NCI-H2081 treated with DMSO at 0.1 percent for 48 hours (cell line): ENCODE results near the gene CDH13.

Experiments used
- DNase-seq: peaks from one replicate; lab custom pipeline; 2025; lab: John Stamatoyannopoulos, UW

The CDH13 gene

DNA sequence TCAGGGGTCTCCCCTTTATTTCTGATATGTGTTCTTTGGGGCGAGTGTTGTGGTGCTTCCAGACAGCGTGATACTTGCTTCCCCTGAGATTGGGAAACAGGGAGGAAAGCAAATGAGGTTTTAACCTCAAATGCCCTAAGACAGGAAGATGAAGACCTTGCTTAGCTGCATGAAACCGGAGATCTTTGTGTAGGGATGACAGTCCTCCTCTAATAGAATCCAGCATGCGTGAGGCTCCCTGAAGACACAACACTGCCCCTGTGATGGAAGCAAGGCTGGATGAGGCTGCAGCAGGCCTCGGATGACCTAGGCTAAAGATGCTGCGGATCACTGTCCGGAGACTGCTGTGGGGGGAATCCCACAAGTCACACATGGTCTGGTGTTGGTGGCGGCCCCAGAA is 491.0 kb downstream of the CDH13 start:
- no peak for DNase-seq

DNA sequence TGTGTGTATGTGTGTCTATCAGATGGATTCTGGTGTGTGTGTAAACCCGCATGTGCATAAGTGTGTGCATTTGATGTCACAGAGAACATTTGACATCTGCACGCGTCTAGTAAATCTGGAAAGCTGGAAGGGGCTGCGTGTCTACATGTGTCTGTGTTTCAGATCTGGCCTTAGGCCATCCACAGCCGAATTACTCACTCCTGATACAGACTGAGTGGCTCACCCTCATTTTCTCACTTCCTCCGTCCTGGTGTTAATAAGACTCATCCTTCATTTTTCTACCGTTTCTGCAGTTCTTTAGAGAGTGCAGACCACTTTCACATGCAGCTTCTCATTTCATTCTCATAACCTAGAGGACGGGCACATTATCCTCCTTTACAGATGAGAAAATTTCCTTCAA is 491.6 kb downstream of the CDH13 start:
- no peak for DNase-seq

DNA sequence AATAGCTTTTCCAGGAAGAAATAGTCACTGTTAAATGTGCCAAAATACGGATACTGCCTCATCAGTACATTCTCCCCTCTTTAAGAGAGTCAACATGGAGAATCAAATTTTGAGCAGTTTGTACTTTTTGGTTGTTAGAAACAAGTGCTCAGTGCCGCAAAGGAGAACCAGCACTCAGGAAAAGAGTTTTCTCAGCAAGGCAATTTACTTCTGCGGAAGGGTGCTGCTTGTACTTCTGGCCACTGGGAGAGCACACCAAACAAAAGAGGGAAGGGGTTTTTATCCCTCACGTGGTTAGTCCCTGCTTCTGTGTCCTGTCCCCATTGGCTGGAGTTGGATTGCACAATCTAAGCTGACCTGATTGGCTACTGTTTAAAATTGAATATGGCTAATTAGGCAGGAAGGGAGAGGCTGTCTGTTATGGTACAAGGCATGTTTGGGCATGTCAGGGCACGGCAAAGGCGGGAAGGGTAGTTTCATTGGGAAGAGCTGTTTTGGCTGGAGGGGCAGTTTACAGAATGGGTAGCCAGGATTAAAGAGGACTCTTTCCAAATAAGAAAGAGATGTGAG is 499.3 kb downstream of the CDH13 start:
- no peak for DNase-seq

DNA sequence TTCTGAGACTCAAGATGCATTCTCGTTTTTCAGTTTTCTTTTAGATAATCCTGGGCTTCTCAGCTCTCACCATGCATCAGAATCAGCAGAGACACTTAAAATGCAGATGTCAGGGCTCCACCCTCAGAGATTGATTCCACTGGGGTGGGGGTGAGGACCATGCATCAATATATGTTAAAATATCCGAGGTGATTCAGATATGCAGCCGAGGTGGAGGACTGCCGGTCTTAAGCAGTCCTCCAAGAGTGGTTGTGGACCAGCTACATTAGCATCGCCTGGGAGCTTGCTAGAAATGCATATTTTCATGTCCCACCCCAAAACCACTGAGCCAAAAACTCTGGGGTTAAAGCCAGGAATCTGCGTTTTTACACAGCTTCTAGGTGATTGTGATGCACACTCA is 501.3 kb downstream of the CDH13 start:
- no peak for DNase-seq

DNA sequence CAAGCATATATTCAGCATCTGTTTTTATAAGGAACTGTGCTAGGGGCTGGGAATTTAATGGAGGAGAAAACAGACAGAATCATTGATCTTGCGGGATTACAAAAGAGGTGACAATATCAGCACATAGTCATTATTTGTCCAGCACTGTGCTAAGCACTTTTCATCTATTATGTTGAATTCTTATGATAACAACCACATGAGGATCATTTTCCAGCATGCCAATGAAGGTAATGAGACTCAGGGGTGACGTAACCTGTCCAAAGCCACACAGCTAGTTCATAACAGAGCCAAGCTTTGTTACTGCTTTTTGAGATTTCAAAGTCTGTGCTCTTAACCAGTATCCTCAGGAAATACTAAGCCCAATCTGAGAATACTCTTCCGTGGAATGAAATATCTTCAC is 503.3 kb downstream of the CDH13 start:
- no peak for DNase-seq

DNA sequence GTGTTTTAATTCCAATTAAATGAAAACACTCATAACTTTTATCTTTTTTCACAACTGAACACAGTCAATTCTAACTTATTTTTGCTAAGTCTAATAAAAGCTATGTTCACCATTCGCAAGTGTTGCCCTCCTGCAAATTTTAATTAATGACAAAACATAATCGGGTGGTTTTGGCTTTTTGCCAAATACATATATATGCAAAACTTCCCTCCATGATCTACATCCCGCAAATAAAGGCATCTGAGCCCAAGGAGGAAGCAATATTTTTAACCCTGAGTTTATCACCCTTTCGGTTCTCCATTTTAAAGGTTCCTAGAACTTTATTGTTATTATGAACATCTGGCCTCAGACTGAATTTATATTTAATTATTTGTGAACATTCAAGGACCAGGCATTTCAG is 507.9 kb downstream of the CDH13 start:
- DNase-seq: no peak

DNA sequence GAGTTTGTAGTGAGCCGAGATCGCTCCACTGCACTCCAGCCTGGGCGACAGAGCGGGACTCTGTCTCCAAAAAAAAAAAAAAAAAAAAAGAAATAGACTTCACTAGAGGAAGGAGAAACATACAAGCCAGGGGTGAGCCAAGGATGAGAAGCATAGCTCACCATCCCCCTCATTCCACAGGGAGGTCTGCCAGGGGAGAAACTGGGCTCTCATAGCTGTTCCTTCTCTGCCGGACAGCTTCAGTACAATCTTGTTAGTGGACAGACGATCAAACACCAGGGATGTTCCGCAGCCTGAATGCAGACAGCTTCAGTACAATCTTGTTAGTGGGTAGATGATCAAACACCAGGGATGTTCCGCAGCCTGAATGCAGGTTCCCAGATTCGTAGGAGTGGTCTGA is 509.6 kb downstream of the CDH13 start:
- no peak for DNase-seq

DNA sequence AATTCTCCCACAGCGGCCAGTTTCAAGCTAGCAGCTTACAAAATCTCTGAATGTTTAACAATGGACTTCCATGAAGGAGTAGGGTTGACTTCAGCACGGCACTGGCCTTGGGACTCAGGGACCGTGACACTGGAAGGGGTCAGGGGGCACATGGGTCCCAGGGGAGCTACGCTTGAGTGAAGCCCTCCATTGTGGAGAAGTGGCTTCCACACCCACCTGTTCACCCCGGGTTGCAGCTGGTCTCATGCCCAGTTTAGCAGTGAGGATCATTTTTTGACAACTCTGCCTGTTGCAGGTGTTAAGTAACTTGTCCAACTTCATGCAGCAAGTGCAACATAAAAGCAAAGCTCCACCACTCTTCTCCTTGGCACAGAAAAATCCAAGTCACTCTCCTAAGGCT is 510.2 kb downstream of the CDH13 start:
- no peak for DNase-seq

DNA sequence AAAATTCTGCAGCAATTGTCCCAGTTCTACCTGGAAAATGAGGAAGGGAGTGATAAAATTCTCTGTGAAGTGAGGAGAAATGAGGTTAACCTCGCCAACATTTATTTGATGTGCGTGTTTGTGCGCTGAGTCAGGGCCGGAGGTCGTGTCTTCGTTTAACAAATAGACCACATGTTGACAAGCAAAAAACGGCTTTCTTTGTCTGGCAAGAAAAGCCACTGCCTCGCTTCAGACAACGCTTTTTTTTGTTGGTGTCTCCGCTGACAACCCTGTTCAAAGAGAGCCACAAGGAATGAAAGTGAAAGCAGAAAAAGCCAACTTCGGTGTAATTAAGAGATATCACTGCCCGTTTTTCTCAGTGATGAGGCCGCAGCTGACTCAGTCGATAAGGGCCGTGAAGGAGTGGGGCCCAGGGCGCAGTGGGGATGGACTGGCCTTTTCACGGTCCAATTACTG is 510.6 kb downstream of the CDH13 start:
- DNase-seq: no peak

DNA sequence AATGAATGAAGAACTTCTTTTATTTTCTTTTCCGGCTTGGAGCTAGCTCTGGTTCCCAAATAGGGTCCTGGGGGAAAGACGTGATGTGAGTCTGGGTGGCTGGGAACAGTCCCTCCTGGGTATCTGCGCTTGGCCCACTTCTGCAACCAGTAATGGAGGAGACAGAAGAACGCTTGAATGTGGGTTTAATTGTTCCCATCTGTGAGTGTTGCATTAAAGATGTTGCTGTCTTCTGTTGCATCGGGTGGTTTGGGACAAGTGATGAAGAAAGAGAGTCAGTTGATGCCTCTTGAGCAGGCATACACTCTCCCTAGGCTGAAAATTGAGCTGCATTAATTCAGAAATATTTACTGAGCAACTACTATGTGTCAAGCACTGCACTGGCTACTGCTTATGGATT is 511.1 kb downstream of the CDH13 start:
- no peak for DNase-seq

DNA sequence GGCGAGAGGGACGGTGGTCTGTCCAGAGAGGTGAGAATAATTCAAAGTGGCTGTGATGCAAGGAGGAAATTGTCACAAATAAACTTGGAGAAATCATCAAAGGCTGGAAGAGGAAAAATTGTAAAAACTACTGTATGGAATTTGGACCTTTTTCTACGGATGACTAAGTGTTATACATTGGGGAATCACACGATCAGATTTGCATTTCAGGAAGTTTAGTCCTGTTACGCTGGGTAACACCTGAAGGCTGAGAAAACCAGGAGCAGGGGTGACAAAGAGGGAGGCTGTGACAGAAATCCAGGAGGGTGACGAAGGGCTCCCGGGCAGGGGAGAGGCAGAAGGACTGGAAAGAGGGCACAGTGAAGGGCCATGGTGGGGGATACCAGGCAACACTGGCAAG is 511.7 kb downstream of the CDH13 start:
- no peak for DNase-seq

DNA sequence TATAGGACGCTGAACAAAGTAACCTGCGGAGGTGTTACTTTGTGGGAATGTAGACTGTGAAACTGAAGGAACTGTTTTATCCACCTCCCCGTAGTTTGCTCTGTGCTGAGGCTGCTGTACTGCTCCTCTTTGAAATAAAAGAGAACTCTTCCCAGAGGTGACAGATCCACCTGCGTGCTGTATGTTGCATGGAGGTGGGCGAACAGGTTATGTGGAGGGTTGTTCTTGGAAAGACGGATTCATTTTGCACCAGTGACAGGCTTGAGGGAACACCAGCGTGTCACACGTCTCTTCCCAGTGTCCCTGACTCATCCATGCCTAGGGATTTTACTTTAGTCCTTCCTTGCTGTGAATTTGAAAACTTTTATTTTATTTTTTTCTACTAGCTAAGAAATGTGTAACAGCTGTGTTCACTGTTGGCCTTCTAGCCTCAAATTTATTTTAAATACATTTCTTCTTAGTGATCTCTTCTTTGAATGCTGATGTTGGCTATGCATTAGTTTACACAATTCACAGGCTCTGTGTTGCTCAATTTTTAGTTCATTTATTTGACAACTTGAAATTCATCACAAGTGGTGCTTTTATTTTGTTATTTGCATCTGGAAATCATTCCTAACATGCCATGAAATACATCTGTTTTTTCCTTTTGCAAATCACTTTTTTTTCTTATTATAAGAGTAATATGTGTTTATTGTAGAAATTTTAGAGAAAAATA is 512.4 kb downstream of the CDH13 start:
- DNase-seq: no peak

DNA sequence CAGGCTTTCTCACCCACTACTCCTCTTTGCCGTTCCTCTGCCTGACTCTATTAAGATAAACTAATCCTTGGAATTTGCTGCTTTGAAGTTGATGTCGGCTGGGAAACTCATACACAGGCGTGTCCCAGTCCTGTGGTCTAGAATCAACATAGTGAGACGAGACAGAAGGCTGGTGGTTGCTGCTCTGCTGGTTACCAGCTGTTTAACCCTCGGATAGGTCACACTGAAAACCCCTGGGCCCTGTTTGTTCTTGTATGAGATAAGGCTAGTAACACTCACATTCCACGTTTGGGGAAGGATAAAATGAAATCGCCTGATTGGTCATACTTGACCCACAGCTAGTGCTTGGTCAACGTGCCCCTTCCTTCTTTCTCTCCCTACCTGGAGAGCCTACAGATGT is 517.0 kb downstream of the CDH13 start:
- no peak for DNase-seq

DNA sequence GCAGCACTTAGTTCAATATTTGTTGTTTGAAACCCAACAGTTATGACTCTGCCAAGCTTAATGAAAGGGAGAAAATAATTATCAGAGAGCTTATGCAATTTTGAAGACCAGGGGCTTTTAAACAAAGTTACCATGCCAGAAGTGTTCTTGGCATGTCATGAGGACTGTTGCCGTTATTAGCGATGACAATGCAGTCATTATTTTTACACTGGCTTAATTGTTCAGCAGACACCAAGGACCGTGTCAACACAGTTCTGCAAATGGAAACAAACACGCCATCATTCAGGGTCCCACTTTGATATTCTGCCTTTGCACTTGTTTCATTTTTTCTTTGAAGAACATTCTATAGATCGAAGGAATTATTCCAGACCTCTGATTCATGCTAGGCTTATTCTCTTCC is 518.5 kb downstream of the CDH13 start:
- DNase-seq: no peak

DNA sequence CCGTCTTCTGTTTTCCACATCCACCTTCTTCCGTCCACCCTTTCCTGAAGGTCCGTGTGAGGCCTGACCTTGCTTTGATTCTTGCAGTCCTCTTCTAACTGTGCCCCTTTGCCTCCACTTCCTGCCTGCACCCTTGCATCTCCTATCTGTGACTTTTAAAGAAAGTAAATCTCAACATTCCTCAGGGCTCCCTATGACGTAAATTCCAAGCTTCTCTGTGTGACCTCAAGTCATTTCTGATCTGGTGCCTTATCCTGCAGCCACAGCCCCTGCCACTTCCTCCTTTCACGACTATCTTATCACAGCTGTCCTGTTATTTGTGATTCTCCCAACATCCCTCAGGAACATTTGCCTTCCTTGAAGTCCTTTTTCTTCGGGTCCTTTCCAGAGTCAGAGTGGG is 520.5 kb downstream of the CDH13 start:
- no peak for DNase-seq

DNA sequence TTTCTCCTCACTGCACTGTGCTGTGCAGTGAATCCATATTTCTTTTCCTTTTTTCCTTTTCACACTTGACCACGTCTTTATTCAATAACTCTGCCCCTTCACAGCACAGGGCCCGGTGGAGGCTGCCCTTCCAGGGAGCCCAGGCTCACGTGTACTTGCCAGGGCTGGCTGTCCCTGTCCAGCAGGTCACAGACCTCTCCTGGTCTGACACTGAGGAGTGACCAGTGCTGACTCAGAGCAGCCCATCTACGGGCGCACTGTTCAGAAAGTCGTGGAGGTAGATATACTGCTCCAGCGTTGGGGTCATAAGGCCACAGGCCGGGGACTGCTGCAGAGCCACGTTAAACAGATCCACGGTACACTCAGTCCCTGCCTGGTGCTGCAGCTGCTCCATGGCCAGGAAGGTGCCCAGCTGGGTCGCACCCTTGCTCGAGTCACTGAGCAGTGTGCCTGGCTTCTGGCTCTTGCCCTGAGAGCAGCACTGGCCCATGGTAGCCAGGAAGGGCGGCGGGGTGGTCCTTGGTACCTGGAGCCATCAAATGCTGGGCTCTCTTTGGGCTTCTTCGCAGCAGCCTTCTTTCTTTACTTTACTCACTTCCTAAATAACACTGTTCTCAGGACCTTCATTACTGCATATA is 531.7 kb downstream of the CDH13 start:
- DNase-seq: no peak

DNA sequence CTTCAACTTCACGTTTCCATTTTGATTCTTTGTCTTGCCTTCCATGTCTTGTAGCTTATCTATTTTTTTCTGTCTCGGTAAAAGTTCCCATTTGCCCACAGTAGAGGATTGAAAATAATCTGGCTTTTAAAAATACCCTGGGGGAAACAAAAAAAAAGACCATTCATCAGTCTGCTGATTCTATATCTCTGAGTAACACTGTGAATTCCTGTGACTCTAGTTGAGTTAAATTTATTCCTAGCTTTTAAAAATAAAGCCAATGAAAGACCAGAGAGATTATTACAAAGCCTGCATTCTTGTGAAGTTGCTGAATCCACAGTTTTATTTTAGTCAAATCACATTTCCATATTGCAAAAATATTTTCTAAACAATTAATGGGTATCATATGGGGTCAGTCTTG is 532.3 kb downstream of the CDH13 start:
- DNase-seq: no peak

DNA sequence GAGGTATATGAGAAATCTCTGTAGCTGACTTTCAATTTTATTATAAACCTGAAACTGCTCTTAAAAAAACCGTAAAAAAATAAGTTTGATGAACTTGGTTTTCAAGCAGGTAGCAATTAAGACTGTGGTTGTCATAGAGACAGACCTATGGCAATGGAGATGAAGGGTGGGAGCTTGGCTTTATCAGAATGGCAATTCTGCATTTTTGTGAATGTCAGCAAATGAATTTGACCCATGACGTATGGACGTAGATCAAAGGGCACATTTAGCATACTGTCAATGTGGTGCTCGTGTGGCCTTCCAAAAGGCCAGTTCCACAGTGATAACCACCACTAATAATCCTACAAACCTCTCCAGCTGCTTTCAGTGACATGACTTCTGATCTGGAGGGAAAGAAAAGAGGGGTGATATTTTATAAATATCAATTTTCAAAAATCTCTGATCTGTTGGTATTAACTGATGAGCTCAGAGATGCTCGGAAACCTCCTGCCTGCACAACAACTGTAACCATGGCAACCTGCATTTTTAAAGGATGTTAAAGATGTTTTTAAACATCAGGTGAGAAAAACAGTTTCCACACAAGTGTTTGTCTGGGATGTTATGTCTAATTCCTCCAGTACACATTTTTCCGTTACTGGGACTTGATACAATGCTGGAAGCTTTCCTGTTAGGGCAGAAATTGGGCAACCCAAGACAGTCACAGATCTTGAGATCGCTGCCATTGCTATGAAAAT is 533.7 kb downstream of the CDH13 start:
- DNase-seq: no peak

DNA sequence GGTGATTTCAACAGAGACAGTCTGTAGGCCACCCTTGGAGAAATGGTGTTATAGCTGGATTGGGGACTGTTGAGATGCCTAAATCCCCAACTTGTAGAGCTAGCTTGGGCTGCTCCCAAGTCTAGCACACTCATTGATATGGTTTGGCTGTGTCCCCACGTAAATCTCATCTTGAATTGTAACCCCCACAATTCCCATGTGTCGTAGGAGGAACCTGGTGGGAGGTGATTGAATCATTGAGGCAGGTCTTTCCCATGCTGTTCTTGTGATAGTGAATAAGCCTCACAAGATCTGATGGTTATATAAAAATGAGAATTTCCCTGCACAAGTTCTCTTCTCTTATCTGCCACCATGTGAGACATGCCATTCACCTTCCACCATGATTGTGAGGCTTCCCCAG is 536.0 kb downstream of the CDH13 start:
- no peak for DNase-seq

DNA sequence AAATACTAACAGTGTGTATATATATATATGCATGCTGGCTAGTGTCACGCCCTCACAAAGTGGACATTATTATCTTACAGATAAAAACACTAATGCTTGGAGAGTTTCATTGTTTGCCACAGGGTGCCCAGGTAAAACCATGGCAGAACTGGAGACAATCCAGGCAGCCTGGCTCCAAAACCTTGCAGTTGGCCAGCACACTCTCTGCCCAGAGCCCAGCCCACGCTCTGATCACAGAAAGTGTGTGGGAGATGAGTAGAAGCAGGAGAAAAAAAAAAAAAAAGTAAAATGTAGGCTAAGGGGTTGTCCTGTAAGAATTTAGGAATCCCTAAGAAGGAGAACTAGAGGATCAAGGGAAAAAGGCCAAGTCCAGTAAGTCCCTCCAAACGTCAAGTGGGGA is 538.0 kb downstream of the CDH13 start:
- DNase-seq: no peak

DNA sequence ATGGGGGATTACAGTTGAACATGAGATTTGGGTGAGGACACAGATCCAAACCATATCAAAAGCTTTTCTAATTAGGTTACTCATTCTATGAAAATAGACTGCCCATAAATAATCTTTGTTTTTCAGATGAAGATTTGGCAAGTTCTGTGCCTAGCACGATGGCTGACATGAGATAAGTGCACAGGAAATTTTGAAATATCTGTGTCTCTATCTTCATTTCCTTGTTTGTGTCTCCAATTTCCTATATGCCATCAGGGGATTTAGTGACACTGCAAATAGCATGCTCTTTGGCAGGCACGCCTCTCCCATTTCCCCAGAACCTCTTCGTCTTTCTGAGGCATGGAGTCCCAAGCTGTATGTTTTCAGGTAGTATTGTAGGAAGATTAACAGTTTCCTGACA is 544.6 kb downstream of the CDH13 start:
- DNase-seq: no peak

DNA sequence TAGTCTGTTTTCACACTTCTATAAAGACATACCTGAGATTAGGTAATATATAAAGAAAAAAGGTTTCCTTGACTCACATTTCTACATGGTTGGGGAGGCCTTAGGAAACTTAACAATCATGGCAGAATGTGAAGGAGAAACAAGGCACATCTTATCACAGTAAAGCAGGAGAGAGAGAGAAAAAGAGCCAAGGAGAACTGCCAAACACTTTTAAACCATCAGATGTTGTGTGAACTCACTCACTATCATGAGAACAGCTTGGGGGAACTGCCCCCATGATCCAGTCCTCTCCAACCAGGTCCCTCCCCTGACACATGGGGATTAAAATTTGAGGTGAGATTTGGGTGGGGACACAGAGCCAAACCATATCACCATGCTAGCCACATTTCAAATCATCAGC is 547.9 kb downstream of the CDH13 start:
- no peak for DNase-seq

DNA sequence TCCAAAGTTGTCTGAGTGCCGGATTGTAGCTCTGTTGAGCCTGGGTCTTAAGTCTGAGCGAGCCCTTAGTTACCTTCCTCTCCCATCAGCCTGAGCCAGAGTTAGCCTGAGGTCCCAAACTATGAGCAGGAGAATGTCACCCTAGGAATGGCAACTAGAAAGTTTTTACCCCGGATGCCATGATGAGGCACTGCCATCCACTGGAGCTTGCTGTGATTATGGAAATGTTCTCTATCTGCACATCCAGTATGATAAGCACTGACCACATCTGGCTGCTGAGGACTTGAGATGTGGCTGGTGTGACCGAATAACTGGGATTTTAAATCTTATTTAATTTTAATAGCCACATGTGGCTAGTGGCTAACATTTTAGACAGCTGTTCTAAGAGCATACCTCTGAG is 550.0 kb downstream of the CDH13 start:
- no peak for DNase-seq
